Esophagus muscularis mucosa (tissue), 4 donors: ENCODE results near the gene HNRNPA0.

ENCODE experiments used
- CTCF ChIP-seq, 3 experiments: fragments of 200-600 bp in 2 of 3; fragments of 450-650 bp in 1 of 3; sonication (generic) in 2 of 3; IDR thresholded peaks; one replicate each; pipeline ENCODE4 v1.5.1; 2017 to 2019; ENCODE audit warnings: antibody characterized with exemption in 3 of 3, mild to moderate bottlenecking in 2 of 3, moderate library complexity in 1 of 3
- EP300 ChIP-seq: sonication (generic); formaldehyde crosslinking; IDR thresholded peaks from one replicate; pipeline ENCODE4 v1.6.1; 2017; ENCODE audit warnings: antibody characterized with exemption
- POLR2A ChIP-seq: fragments of 450-650 bp; IDR thresholded peaks from one replicate; pipeline ENCODE4 v1.6.1; 2017; ENCODE audit warnings: antibody characterized with exemption, moderate library complexity, mild to moderate bottlenecking, low read depth
- POLR2AphosphoS5 ChIP-seq, 2 donors: sonication (generic); formaldehyde crosslinking; IDR thresholded peaks; one replicate each; pipeline ENCODE4 v1.6.1; 2017; ENCODE audit warnings: antibody characterized with exemption in 2 of 2

GRCh38 chr5:137791799-137792198 is 37.6 kb upstream of the HNRNPA0 start:
- TF ChIP-seq CTCF (IDR thresholded peaks at IDR 0.05) = no peak
- TF ChIP-seq POLR2AphosphoS5 (IDR thresholded peaks at IDR 0.05) = no peak
- no peak for TF ChIP-seq EP300
- TF ChIP-seq POLR2A = no peak
